Measurements from ENCODE around the gene KCNN3. TPM values are rescaled to one million over a fixed set of nuclear protein-coding genes. Genes with fewer than 3 reads are reported as not detected.

KCNN3 gene
- polyA plus RNA-seq, 1 donor: 4.7 TPM

- Histone ChIP-seq H3K36me3 (ENCODE audit: control insufficient read depth, insufficient read depth, low read length) (no peaks in the 10 kb centered on the region), H3K27ac (ENCODE audit: low read length) (no peak overlapping the region), H3K27me3 (ENCODE audit: control insufficient read depth, insufficient read depth, low read length) (peaks cover 9% of the 10 kb centered on the region), H3K4me3 (ENCODE audit: low read length) (no peak overlapping the region), H3K9me3 (ENCODE audit: control insufficient read depth, low read depth, low read length) (no peaks in the 10 kb centered on the region), H3K4me1 (ENCODE audit: control insufficient read depth, insufficient read depth, low read length) (peaks cover 8% of the 10 kb centered on the region)
- DNase-seq: no peak
- no CpG with 5 or more reads among the region's 10 CpGs for WGBS (ENCODE audit: insufficient coverage, low lambda C conversion rate)
Observed at GRCh38 chr1:154881820-154882535, 11.9 kb upstream of the KCNN3 start.

- DNase-seq: no peak
- peaks cover 9% of the 10 kb centered on the region for H3K27me3 ChIP-seq (ENCODE audit: control insufficient read depth, insufficient read depth, low read length)
- H3K4me1 ChIP-seq (ENCODE audit: control insufficient read depth, insufficient read depth, low read length): peaks cover 8% of the 10 kb centered on the region
- H3K4me3 ChIP-seq (ENCODE audit: low read length): no peak overlapping the region
- H3K27ac ChIP-seq (ENCODE audit: low read length): no peak overlapping the region
- H3K9me3 ChIP-seq (ENCODE audit: control insufficient read depth, low read depth, low read length): no peaks in the 10 kb centered on the region
- 95% methylated on average over 4 of the region's 5 CpGs for WGBS (ENCODE audit: insufficient coverage, low lambda C conversion rate)
- no peaks in the 10 kb centered on the region for H3K36me3 ChIP-seq (ENCODE audit: control insufficient read depth, insufficient read depth, low read length)
Observed at GRCh38 chr1:154880671-154881070, 10.6 kb upstream of the KCNN3 start.

DNA sequence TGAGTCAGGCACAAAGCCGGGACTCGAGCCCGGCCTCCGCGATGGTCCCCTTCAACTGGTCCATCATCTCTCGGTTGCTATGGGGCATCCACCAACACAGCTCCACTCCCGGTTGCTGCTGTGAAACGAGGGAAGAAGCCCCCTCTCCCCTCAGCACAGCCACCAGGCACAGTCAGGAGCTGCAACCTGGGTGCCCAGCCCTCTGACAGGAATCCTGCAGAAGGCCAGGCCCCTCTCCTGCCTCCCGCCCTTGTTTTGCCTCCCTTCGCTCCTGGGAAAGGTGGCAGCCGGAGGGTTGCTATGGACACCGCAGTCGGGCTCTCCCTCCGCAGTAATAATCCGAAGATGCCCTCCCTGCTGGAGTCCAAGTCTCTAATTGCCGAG is 8.9 kb upstream of the KCNN3 start:
- Histone ChIP-seq H3K9me3 (ENCODE audit: control insufficient read depth, low read depth, low read length) (no peaks in the 10 kb centered on the region), H3K27ac (ENCODE audit: low read length) (no peak overlapping the region), H3K27me3 (ENCODE audit: control insufficient read depth, insufficient read depth, low read length) (peaks cover 9% of the 10 kb centered on the region), H3K4me1 (ENCODE audit: control insufficient read depth, insufficient read depth, low read length) (peaks cover 8% of the 10 kb centered on the region), H3K36me3 (ENCODE audit: control insufficient read depth, insufficient read depth, low read length) (no peaks in the 10 kb centered on the region), H3K4me3 (ENCODE audit: low read length) (no peak overlapping the region)
- no CpG with 5 or more reads among the region's 16 CpGs for WGBS (ENCODE audit: insufficient coverage, low lambda C conversion rate)
- DNase-seq: no peak

DNA sequence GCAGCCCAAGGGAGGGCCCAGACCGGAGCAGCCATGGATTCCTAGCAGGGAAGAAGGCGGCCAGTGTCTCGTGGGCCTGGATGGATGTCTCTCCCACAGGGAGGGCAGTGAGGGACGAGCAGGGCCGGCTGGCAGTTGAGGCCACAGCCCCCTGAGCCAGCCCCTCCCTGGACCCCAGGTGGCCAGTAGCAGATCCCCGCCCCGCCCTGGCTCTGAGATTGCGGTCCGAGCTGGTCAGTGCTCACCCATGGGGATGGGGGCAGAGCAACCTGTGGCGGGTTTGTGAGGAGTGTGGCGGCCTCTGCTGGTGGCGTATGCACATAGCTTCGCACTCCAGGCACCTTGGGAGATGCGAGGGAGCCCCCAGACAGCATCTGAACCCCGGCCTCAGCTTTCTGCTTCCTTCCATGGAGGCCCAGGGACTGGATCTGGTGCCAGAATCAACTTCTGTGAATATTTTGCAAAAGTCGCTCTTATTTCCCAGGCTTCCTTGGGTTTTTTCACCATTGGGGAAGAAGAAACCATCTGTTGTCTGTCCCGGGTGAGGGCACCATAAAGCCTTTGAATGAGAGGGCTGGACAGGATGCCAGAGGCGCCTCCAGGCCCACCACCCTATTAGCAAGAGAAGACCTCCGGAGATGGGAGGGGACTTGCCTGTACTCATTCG is 8.4 kb upstream of the KCNN3 start:
- WGBS (ENCODE audit: insufficient coverage, low lambda C conversion rate): no CpG with 5 or more reads among the region's 20 CpGs
- Histone ChIP-seq H3K27ac (ENCODE audit: low read length) (no peak overlapping the region), H3K9me3 (ENCODE audit: control insufficient read depth, low read depth, low read length) (no peaks in the 10 kb centered on the region), H3K36me3 (ENCODE audit: control insufficient read depth, insufficient read depth, low read length) (no peaks in the 10 kb centered on the region), H3K27me3 (ENCODE audit: control insufficient read depth, insufficient read depth, low read length) (peaks cover 9% of the 10 kb centered on the region), H3K4me3 (ENCODE audit: low read length) (no peak overlapping the region), H3K4me1 (ENCODE audit: control insufficient read depth, insufficient read depth, low read length) (peaks cover 8% of the 10 kb centered on the region)
- peak; percentile 51 to 59 for DNase-seq

GRCh38 chr1:154877370-154877974 is 7.4 kb upstream of the KCNN3 start:
- no CpG with 5 or more reads among the region's 17 CpGs for WGBS (ENCODE audit: insufficient coverage, low lambda C conversion rate)
- no peaks in the 10 kb centered on the region for H3K36me3 ChIP-seq (ENCODE audit: control insufficient read depth, insufficient read depth, low read length)
- DNase-seq: peak in 1 of 2 donors; percentile 65
- peaks cover 9% of the 10 kb centered on the region for H3K27me3 ChIP-seq (ENCODE audit: control insufficient read depth, insufficient read depth, low read length)
- no peak overlapping the region for H3K27ac ChIP-seq (ENCODE audit: low read length)
- H3K9me3 ChIP-seq (ENCODE audit: control insufficient read depth, low read depth, low read length): no peaks in the 10 kb centered on the region
- H3K4me1 ChIP-seq (ENCODE audit: control insufficient read depth, insufficient read depth, low read length): peaks cover 8% of the 10 kb centered on the region
- H3K4me3 ChIP-seq (ENCODE audit: low read length): no peak overlapping the region

GRCh38 chr1:154876842-154877369 is 6.8 kb upstream of the KCNN3 start:
- no peaks in the 10 kb centered on the region for H3K36me3 ChIP-seq (ENCODE audit: control insufficient read depth, insufficient read depth, low read length)
- peaks cover 9% of the 10 kb centered on the region for H3K27me3 ChIP-seq (ENCODE audit: control insufficient read depth, insufficient read depth, low read length)
- WGBS (ENCODE audit: insufficient coverage, low lambda C conversion rate): no CpG with 5 or more reads among the region's 3 CpGs
- H3K4me1 ChIP-seq (ENCODE audit: control insufficient read depth, insufficient read depth, low read length): peaks cover 8% of the 10 kb centered on the region
- DNase-seq: no peak
- H3K4me3 ChIP-seq (ENCODE audit: low read length): no peak overlapping the region
- H3K27ac ChIP-seq (ENCODE audit: low read length): no peak overlapping the region
- H3K9me3 ChIP-seq (ENCODE audit: control insufficient read depth, low read depth, low read length): no peaks in the 10 kb centered on the region

DNA sequence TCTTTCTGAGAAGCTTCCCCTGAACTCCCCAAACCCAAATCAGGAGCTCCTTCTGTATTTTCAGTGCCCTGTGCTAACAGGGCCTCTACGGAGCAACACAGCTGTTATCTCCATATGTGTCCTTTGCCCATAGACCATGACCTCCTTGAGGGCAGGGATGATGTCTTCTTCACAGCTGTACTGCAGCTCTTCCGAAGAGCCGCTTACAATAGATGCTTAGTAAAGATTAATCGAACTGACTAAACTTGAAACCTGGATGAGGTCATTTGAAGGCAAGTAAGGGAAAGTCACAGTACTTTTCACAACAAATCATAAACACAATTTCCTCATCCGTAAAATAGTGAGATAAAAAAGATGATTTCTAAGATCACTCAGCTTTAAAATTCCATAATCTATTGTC is 4.4 kb upstream of the KCNN3 start:
- H3K27ac ChIP-seq (ENCODE audit: low read length): no peak overlapping the region
- H3K27me3 ChIP-seq (ENCODE audit: control insufficient read depth, insufficient read depth, low read length): peaks cover 5% of the 10 kb centered on the region
- no peak for DNase-seq
- no peaks in the 10 kb centered on the region for H3K36me3 ChIP-seq (ENCODE audit: control insufficient read depth, insufficient read depth, low read length)
- H3K4me3 ChIP-seq (ENCODE audit: low read length): no peak overlapping the region
- H3K4me1 ChIP-seq (ENCODE audit: control insufficient read depth, insufficient read depth, low read length): peaks cover 12% of the 10 kb centered on the region
- H3K9me3 ChIP-seq (ENCODE audit: control insufficient read depth, low read depth, low read length): no peaks in the 10 kb centered on the region
- 86% methylated on average over 1 of the region's 5 CpGs for WGBS (ENCODE audit: insufficient coverage, low lambda C conversion rate)

DNA sequence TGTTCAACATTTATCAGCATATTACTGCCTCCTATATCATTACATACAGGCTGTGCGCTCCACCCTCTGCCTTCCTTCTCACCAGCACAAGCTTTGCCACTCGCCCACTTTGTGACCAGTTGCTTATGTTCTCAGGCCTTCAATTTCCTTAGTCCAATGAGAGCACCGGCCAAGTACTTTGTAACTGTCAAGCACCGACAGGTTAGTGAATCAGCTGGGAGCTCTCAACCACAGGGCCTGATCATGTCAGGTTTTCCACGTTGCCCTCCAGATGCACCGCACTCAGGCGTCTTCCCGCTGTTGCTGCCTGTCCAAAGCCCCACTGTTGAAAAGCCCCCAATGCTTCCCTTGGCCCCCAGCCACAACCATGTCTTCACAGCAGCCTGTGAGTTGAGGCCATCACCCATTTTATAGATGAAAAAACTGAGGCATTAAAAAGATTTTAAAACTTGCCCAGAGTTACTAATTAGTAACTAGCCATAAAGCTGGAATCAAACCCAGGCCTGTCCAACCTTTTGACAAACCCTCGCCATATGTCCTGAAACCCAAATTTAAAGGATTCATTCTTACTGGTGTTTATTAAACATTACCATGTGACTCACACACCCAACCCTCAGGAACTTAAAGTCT is 3.4 kb upstream of the KCNN3 start:
- no peaks in the 10 kb centered on the region for H3K9me3 ChIP-seq (ENCODE audit: control insufficient read depth, low read depth, low read length)
- H3K27me3 ChIP-seq (ENCODE audit: control insufficient read depth, insufficient read depth, low read length): peaks cover 14% of the 10 kb centered on the region
- H3K36me3 ChIP-seq (ENCODE audit: control insufficient read depth, insufficient read depth, low read length): no peaks in the 10 kb centered on the region
- 83% methylated on average over 1 of the region's 9 CpGs for WGBS (ENCODE audit: insufficient coverage, low lambda C conversion rate)
- peaks cover 12% of the 10 kb centered on the region for H3K4me1 ChIP-seq (ENCODE audit: control insufficient read depth, insufficient read depth, low read length)
- no peak for DNase-seq
- H3K4me3 ChIP-seq (ENCODE audit: low read length): no peak overlapping the region
- no peak overlapping the region for H3K27ac ChIP-seq (ENCODE audit: low read length)

DNA sequence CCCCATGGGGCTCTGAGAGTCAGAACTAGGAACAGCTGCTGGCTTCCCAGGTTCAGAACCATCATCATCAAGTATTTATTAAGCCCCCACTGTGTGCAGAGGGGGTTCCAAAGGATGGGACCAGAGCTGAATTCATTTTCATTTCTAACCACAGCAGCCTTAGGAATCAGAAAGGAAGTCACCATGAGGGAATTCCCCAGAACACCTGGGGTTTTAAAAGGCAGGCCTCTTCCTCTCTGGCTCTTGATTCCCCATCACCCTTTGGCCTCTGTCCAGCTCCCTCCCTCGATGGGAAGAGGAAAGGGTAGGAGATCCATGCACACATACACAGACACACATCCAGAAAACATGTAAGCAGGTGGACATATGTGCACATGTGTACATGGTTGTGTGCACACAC is 1.3 kb upstream of the KCNN3 start:
- Histone ChIP-seq H3K36me3 (ENCODE audit: control insufficient read depth, insufficient read depth, low read length) (no peaks in the 10 kb centered on the region), H3K4me1 (ENCODE audit: control insufficient read depth, insufficient read depth, low read length) (peaks cover 5% of the 10 kb centered on the region), H3K27me3 (ENCODE audit: control insufficient read depth, insufficient read depth, low read length) (peaks cover 33% of the 10 kb centered on the region), H3K9me3 (ENCODE audit: control insufficient read depth, low read depth, low read length) (no peaks in the 10 kb centered on the region), H3K27ac (ENCODE audit: low read length) (no peak overlapping the region), H3K4me3 (ENCODE audit: low read length) (no peak overlapping the region)
- DNase-seq: no peak
- WGBS (ENCODE audit: insufficient coverage, low lambda C conversion rate): no CpG with 5 or more reads among the region's 1 CpG

GRCh38 chr1:154870734-154871133 is 653 bp upstream of the KCNN3 start:
- no peak overlapping the region for H3K27ac ChIP-seq (ENCODE audit: low read length)
- peaks cover 39% of the 10 kb centered on the region for H3K27me3 ChIP-seq (ENCODE audit: control insufficient read depth, insufficient read depth, low read length)
- H3K36me3 ChIP-seq (ENCODE audit: control insufficient read depth, insufficient read depth, low read length): no peaks in the 10 kb centered on the region
- no peak for DNase-seq
- H3K4me3 ChIP-seq (ENCODE audit: low read length): no peak overlapping the region
- peaks cover 5% of the 10 kb centered on the region for H3K4me1 ChIP-seq (ENCODE audit: control insufficient read depth, insufficient read depth, low read length)
- H3K9me3 ChIP-seq (ENCODE audit: control insufficient read depth, low read depth, low read length): no peaks in the 10 kb centered on the region
- WGBS (ENCODE audit: insufficient coverage, low lambda C conversion rate): no CpG with 5 or more reads among the region's 6 CpGs
